K562 (cell line): ENCODE measurements around the gene FBXO27. TPM values are rescaled to one million over a fixed set of nuclear protein-coding genes. Genes with fewer than 3 reads are reported as not detected.
A peak's percentile ranks its signal among the peaks of the same experiment; 100 is the strongest.

ENCODE experiments used
- HBP1 ChIP-seq: fragments of 450-650 bp; formaldehyde crosslinking; IDR thresholded peaks from 2 replicates; pipeline ENCODE4 v1.4.0; 2022; ENCODE audit warnings: missing genetic modification characterization
- MIER1 ChIP-seq: fragments of 450-650 bp; IDR thresholded peaks from 2 replicates; pipeline ENCODE4 v1.6.1; 2016; ENCODE audit warnings: antibody characterized with exemption, mild to moderate bottlenecking, low read depth
- SIRT6 ChIP-seq: IDR thresholded peaks from one replicate; pipeline ENCODE4 v1.6.1; 2012; ENCODE audit warnings: low read depth, mild to moderate bottlenecking, control low read depth, inconsistent platforms, low read length, moderate library complexity
- SMAD2 ChIP-seq: fragments of 150-350 bp; IDR thresholded peaks from 2 replicates; pipeline ENCODE4 v1.6.1; 2014; ENCODE audit warnings: low read depth, mild to moderate bottlenecking, low read length
- SMARCA4 ChIP-seq: fragments of 450-650 bp; IDR thresholded peaks from 2 replicates; pipeline ENCODE4 v1.6.1; 2016
- SMARCC2 ChIP-seq: fragments of 450-650 bp; IDR thresholded peaks from 2 replicates; pipeline ENCODE4 v1.6.1; 2017; ENCODE audit warnings: antibody characterized with exemption, moderate library complexity, mild to moderate bottlenecking, low read depth
- SMARCE1 ChIP-seq: fragments of 450-650 bp; IDR thresholded peaks from 2 replicates; pipeline ENCODE4 v1.7.1; 2016; ENCODE audit warnings: mild to moderate bottlenecking
- STAT5A ChIP-seq: IDR thresholded peaks from 2 replicates; pipeline ENCODE4 v1.6.1; 2012; ENCODE audit warnings: low read length, inconsistent platforms, borderline replicate concordance
- TEAD1 ChIP-seq, 2 experiments: fragments of 450-650 bp in 1 of 2; sonication (generic) in 1 of 2; formaldehyde crosslinking; IDR thresholded peaks; 2 replicates each; pipeline versions ENCODE4 v1.4.0 to v1.8.0; 2020 to 2022; ENCODE audit warnings: mild to moderate bottlenecking in 2 of 2, missing genetic modification reagents in 1 of 2
- ZBTB2 ChIP-seq: fragments of 450-650 bp; IDR thresholded peaks from 2 replicates; pipeline ENCODE4 v1.6.1; 2016; ENCODE audit warnings: antibody characterized with exemption
- ZNF224 ChIP-seq: sonication (generic); formaldehyde crosslinking; IDR thresholded peaks from 2 replicates; pipeline ENCODE4 v1.8.0; 2022; ENCODE audit warnings: mild to moderate bottlenecking, missing genetic modification reagents
- ZNF311 ChIP-seq: fragments of 250-450 bp; sonication (Bioruptor Pico); IDR thresholded peaks from 2 replicates; pipeline ENCODE4 v1.4.0; 2020; ENCODE audit warnings: mild to moderate bottlenecking, moderate library complexity
- ZNF717 ChIP-seq: fragments of 250-450 bp; sonication (Bioruptor Pico); IDR thresholded peaks from 2 replicates; pipeline ENCODE4 v1.5.0; 2021
- ZNF780A ChIP-seq: fragments of 250-450 bp; sonication (Bioruptor Pico); IDR thresholded peaks from 2 replicates; pipeline ENCODE4 v1.5.0; 2021; ENCODE audit warnings: mild to moderate bottlenecking
- polyA plus RNA-seq, 8 experiments: library from polyadenylated mRNA; depleted of rRNA in 4 of 8; stranded (reverse) in 5 of 8; unstranded in 3 of 8; fragments of >200 nt; fragmentation: Nextera tagmentation in 2 of 8; fragmentation: Illumina TruSeq in 1 of 8; extraction: Ambion mirVana in 2 of 8; extraction: Trizol in 1 of 8; gene quantifications; 2 replicates each; pipeline versions ENCODE4 v1.2.1 to v1.2.3, GENCODE V29; 2011 to 2014; ENCODE audit warnings: inconsistent platforms in 1 of 8, missing spikeins in 1 of 8
- total RNA-seq, 7 experiments: library from RNA; depleted of rRNA in 6 of 7; stranded (reverse); fragments of >200 nt in 6 of 7; fragmentation: Illumina TruSeq in 2 of 7; extraction: Trizol in 2 of 7; gene quantifications; 2 replicates each; pipeline versions ENCODE4 v1.2.1 to v1.2.3, GENCODE V29; 2011 to 2021; ENCODE audit warnings: low replicate concordance in 1 of 7
- TF ChIP-seq, protein P1 (sequence below): IDR thresholded peaks from 2 replicates; pipeline ENCODE4 v1.6.1; 2012; ENCODE audit warnings: low read depth, low read length, improper control_type of control experiment, borderline replicate concordance
- TF ChIP-seq, protein P2 (sequence below): fragments of 250-450 bp; sonication (Bioruptor Pico); IDR thresholded peaks from 2 replicates; pipeline ENCODE4 v1.6.1; 2021; ENCODE audit warnings: mild to moderate bottlenecking
- TF ChIP-seq, protein P3 (sequence below): fragments of 450-650 bp; IDR thresholded peaks from 2 replicates; pipeline ENCODE4 v1.6.1; 2017; ENCODE audit warnings: antibody characterized with exemption
- TF ChIP-seq, protein P4 (sequence below): fragments of 200-800 bp; sonication (Bioruptor generic); IDR thresholded peaks from 2 replicates; pipeline ENCODE4 v1.6.1; 2017; ENCODE audit warnings: missing genetic modification characterization, missing compliant biosample characterization

FBXO27 gene
- total and polyA plus RNA-seq, 9 of the 15 experiments (the other 6 are each of a cell fraction or from before 2014, with no cell fraction given) = 1.8 to 11.0 (median 6.3) TPM

- TF ChIP-seq SIRT6 (no peak), HBP1 (no peak), ZNF224 (no peak), SMARCA4 (peak; percentile 69; the same call in 1 of the 2 replicates), ZNF717 (CRISPR knock-in tag) (no peak), ZBTB2 (no peak), MIER1 (no peak), SMARCE1 (peak; percentile 57; the same call in 1 of the 2 replicates), TEAD1 (CRISPR knock-in tag; IDR thresholded peaks at IDR 0.05) (no peak), ZNF780A (CRISPR knock-in tag) (no peak), SMAD2 (no peak), STAT5A (no peak), ZNF311 (CRISPR knock-in tag) (no peak), SMARCC2 (no peak)
- TF ChIP-seq, protein P1, sequence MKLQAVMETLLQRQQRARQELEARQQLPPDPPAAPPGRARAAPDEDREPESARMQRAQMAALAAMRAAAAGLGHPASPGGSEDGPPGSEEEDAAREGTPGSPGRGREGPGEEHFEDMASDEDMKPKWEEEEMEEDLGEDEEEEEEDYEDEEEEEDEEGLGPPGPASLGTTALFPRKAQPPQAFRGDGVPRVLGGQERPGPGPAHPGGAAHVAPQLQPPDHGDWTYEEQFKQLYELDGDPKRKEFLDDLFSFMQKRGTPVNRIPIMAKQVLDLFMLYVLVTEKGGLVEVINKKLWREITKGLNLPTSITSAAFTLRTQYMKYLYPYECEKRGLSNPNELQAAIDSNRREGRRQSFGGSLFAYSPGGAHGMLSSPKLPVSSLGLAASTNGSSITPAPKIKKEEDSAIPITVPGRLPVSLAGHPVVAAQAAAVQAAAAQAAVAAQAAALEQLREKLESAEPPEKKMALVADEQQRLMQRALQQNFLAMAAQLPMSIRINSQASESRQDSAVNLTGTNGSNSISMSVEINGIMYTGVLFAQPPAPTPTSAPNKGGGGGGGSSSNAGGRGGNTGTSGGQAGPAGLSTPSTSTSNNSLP = no peak
- TF ChIP-seq, protein P2, sequence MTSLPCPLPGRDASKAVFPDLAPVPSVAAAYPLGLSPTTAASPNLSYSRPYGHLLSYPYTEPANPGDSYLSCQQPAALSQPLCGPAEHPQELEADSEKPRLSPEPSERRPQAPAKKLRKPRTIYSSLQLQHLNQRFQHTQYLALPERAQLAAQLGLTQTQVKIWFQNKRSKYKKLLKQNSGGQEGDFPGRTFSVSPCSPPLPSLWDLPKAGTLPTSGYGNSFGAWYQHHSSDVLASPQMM = no peak
- TF ChIP-seq, protein P3, sequence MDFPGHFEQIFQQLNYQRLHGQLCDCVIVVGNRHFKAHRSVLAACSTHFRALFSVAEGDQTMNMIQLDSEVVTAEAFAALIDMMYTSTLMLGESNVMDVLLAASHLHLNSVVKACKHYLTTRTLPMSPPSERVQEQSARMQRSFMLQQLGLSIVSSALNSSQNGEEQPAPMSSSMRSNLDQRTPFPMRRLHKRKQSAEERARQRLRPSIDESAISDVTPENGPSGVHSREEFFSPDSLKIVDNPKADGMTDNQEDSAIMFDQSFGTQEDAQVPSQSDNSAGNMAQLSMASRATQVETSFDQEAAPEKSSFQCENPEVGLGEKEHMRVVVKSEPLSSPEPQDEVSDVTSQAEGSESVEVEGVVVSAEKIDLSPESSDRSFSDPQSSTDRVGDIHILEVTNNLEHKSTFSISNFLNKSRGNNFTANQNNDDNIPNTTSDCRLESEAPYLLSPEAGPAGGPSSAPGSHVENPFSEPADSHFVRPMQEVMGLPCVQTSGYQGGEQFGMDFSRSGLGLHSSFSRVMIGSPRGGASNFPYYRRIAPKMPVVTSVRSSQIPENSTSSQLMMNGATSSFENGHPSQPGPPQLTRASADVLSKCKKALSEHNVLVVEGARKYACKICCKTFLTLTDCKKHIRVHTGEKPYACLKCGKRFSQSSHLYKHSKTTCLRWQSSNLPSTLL = no peak
- TF ChIP-seq, protein P4, sequence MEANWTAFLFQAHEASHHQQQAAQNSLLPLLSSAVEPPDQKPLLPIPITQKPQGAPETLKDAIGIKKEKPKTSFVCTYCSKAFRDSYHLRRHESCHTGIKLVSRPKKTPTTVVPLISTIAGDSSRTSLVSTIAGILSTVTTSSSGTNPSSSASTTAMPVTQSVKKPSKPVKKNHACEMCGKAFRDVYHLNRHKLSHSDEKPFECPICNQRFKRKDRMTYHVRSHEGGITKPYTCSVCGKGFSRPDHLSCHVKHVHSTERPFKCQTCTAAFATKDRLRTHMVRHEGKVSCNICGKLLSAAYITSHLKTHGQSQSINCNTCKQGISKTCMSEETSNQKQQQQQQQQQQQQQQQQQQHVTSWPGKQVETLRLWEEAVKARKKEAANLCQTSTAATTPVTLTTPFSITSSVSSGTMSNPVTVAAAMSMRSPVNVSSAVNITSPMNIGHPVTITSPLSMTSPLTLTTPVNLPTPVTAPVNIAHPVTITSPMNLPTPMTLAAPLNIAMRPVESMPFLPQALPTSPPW (CRISPR knock-in tag) = peak; percentile 93
Measured at GRCh38 chr19:39024875-39025641, 7.3 kb downstream of the FBXO27 start (continued).
